ENCODE measurements around the gene CRYBG3.

Gene CRYBG3

DNA sequence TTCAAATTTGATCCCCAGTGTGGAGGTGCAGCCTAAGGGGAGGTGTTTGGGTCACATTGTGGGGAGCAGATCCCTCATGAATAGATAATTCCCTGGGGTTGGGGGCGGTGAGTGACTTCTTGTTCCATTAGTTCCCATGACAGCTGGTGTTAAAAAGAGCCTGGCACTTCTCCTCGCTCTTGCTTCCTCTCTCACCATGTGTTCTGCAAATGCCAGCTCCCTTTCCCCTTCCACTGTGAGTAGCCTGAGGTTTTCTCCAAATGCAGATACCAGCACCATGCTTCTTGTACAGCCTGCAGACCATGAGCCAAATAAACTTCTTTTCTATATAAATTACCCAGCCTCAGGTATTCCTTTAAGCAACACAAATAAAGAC is 127.3 kb downstream of the CRYBG3 start:
- DNase-seq: no peak

- no peak for DNase-seq
These were observed 127.9 kb downstream of the CRYBG3 start for GRCh38 chr3:97949743-97950142.

GRCh38 chr3:97950360-97950759 is 128.5 kb downstream of the CRYBG3 start:
- DNase-seq: no peak

GRCh38 chr3:97952280-97952679 is 130.5 kb downstream of the CRYBG3 start:
- DNase-seq: peak in 1 of 2 donors; percentile 38

DNA sequence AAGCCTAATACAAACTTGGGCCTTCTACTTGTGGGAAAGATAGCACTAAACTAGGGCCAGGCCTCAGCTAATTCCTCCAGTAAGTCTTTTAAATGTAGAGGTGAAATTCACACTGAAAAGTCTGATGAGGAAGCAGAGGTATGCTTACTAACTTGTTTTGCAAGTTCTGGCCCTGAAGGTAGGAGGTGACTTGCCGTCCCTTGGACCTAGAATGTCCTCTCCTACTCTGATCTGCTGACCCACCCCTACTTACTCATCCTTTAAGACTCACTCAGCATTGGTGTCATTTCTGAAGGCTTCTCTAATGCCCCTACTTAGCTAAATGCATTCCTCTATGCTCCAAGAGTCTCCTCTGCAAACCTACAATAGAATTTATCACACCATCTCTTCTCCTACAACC is 131.1 kb downstream of the CRYBG3 start:
- no peak for DNase-seq

GRCh38 chr3:97954228-97954827 is 132.5 kb downstream of the CRYBG3 start:
- DNase-seq: no peak

GRCh38 chr3:97956051-97956450 is 134.2 kb downstream of the CRYBG3 start:
- DNase-seq: no peak

DNA sequence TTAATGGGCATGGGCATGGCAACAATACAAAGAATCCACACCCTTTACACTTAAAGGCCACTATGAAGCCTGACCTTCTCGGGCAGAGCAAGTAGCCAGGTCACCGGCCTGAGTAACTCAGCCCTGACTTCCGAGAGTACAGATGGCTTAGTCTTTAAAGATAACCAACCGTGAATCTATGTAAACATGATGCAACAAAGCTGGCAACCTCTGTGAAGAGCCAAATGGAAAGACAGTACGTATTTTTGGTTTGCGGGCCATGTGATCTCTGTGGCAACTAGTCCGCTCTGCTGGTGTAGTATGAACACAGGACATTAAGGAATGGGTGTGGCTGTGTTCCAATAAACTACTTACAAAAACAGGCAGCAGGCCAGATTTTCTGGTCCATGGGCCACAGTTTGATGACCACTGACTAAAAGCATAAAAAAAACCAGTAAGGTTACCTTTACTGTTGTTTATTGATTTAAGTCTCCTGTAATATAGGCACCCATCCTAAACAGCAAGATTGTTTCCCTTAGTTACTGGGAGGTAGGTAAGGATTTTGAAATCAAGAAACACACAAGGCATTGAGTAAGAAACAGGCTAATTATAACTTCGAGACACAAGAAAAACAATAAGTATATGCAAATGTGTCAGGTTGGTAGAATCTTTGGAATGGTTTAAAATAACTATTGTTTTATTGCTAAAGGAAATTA is 136.0 kb downstream of the CRYBG3 start:
- peak in 1 of 2 donors; percentile 20 for DNase-seq

DNA sequence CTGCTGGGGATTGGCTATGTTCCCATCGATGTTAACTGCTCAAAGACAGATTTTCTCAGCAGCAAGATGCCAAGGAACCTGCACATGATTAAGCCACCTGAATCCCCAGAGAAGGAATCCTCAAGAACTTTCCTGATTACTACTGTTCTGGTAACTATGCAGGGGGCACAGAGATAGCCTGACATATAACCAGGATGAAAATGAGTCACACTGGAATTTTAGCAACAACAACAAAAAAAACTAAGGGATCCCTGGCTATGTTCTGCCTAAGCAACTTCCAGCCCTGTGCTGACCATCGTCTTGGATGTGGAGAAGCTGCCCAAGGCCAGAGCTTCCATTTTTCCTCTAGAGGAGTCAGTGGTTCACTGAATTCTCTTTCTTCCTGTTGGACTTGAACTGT is 136.6 kb downstream of the CRYBG3 start:
- no peak for DNase-seq

GRCh38 chr3:97958796-97959195 is 137.0 kb downstream of the CRYBG3 start:
- DNase-seq: no peak

DNA sequence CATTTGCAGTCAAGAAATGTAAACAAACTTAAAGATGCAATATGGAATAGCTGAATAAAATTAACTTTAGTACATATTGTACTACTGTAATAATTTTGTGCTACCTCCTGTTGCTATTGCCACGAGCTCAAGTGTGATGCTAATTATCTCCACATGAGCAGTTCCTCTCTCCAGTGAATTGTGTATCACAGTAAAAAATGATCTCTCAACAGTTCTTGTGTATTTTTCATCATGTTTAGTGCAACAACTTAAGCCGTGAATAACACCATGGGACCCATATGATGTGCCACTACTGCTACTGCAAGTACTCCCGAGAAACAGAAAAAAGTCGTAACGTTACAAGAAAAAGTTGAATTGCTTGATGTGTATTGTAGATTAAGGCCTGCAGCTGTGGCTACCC is 138.1 kb downstream of the CRYBG3 start:
- no peak for DNase-seq

GRCh38 chr3:97960551-97960950 is 138.7 kb downstream of the CRYBG3 start:
- no peak for DNase-seq

GRCh38 chr3:97960993-97961766 is 139.4 kb downstream of the CRYBG3 start:
- no peak for DNase-seq

DNA sequence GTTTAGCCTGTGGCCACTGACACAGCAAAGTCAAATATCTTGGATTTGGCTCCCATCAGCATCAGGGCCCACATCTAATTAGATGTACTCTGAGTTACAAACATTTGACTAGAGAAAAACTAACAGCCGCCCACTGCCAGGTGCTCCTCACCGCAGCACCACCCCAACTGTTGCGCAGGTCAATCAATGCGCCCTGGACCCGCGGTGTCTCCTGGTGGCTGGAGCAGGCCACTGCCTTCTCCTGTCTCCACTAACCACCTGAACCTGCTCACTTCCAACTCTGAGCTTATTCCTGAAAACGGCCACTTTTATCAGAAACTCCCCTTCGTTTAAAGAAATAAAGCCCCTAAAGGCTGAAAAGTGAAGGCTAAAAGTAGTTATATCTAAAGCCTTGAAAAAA is 146.2 kb downstream of the CRYBG3 start:
- DNase-seq: no peak

DNA sequence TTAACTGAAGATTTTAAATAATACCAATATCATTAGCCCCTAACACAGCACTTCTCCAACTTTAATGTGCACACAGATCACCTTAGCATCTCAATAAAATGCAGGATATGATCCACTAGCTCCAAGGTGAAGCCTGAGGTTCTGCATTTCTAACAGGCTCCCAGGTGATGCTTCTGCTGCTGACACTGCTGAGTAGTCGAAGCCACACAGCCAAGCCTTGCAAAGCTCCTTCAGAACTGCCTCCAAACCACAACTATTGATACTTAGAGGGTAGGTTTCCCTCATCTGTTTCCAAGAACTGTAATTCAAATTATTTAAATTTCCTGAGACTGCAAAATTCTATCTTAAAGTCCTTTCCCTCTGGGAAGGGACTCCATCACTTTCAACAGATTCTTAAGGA is 146.6 kb downstream of the CRYBG3 start:
- no peak for DNase-seq

DNA sequence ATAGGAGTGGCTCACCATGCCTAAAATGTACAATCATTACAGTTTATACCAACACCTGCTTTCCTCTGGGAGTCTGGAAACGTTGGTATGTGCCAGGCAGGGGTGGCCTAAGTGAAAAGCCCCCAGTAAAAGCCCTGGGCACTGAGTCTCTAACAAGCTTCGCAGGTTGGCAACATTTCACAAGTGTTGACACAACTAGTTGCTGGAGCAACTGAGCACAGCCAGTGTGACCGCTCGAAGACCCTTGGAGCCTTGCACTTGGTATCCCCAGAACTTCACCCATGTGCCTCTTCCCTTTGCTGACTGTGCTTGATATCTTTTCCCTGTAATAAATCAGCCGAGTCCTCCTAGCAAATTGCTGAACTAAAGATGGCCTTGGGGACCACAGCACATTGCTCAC is 147.7 kb downstream of the CRYBG3 start:
- no peak for DNase-seq

DNA sequence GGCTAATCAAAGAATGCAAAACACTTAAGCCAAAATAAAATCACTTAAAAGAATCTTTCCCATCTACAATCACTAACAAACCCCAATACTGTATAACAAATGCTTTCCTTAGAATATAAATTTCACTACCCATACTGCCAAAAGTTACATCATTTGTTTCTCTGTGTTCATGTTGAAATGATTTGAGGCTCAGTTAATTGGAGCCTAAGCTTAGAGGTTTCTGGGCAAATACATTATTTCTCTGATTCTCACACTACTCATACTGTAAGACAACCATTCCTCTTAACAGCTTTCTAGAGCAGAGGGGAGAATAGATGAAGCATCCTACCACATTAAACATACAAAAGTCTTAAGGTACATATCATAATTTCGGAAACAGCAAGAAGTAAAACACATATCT is 148.3 kb downstream of the CRYBG3 start:
- no peak for DNase-seq

DNA sequence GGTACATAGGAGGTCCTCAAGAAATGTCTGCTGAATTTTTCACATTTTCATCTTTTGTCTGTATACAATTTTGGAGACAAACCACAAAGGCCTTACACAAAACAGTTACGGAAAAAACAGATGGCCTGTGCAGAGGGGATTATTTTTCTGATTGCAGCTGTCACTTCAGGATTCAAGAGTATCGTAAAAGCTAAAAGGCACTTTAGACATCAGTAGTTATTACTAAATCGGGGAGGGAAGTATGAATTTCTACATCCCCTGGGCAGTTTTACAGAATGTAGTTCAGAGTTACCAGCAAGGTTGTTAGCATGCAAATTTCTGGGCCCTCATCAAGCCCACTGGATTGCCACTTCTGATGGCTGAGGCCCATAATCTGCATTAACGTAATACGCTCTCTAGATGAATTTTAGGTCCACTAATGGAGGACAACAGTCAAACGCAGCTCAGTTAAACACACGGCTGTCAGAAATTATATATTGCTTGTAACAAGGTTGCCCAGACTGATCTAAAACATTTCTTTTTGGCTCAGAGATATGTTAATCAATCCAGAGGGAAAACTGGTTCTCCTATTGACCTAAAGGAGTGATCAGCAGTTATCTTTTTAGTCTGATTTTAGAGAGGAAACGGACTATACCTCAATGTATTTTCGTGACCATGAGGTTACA is 149.3 kb downstream of the CRYBG3 start:
- DNase-seq: no peak

DNA sequence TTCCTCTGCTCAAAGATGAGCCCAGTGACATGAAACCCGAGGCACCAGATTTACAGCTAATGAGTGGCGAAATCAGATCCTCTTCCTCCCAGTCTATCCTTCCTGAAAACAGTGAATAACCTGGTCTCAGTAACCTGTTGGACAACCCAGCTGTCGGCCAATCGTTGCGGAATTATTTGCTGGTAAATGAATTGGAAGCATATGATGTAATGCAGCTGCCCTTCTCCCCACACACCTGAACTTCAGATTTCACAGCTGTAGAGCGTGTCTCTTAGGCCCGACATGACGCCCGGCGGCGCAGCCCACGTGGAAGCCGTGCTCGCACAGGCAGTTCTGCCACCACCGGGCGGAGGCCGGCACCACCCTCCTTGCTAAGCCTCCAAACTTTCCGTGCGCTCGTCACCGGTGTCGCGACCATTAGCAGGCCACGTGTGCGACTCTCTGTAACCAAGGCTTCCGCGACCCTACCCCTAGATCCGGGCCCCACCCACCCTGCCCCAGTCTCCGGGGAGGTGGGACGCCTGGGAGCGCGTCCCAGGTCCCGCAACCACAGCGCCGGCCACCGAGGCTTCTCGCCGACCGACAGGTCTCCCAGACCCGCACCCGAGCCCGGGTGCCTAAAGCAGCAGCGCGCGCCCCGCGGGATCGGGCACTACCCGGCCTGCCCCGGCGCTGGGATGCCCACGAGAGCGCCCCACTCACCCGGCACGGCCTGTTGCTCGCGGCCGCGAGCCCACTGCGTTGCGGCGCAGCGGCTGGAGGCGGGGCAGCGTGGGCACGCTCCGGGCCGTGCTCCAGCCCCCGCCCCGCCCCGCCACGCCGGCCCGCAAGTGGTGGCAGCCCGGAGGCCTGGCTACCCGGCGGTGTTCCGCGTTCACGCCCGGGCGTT is 150.1 kb downstream of the CRYBG3 start, which contains the start of gene RIOX2:
TSS of gene RIOX2 (minus strand) at position 753 of the 889 bp plus-strand sequence. CDS start 4,838 bp downstream, outside the sequence.
- peak; percentile 73 to 76 for DNase-seq

DNA sequence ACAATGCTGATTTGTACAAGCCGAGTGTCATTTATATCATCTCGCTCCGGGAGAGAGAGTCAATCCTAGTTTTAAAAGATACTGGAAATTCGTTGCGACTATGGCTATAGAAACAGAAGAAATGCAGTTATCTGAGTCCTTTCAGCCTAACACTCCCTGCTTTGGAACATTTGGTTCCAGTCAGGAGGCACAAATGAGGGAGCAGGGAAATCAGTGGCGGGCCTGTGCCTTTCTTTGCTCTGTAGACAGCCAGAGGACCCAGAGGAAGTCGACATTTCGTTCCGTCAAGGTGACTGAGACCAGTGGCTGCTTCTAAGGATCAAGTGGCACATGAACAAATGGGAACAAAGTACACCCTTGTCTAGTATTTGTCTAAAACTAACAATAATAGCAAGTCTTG is 151.2 kb downstream of the CRYBG3 start:
- no peak for DNase-seq

- no peak for DNase-seq
These were observed 153.2 kb downstream of the CRYBG3 start for GRCh38 chr3:97974996-97975395.

- DNase-seq: peak in 1 of 2 donors; percentile 23
These were observed 153.7 kb downstream of the CRYBG3 start for GRCh38 chr3:97975466-97975865.
